CD4-positive, alpha-beta memory T cell (primary cell): ENCODE data around the gene ARMH3. TPM values are rescaled to one million over a fixed set of nuclear protein-coding genes. Genes with fewer than 3 reads are reported as not detected.
"Not testable (repeated sequence)": the region's sequence is repeated elsewhere in the genome, so short reads cannot be mapped to it uniquely, and the experiment has no call there.

Source experiments
- CTCF ChIA-PET: fragments of 350-600 bp; sonication (Branson Sonifier 250); formaldehyde crosslinking; loops from one replicate; lab custom pipeline; 2021; ENCODE audit warnings: inconsistent platforms; ENCODE audit not compliant: partially characterized antibody; lab: Charles Lee
- POLR2A ChIA-PET: fragments of 350-600 bp; sonication (Branson Sonifier 250); formaldehyde crosslinking; loops from one replicate; lab custom pipeline; 2021; ENCODE audit not compliant: partially characterized antibody; lab: Charles Lee
- DNase-seq, 5 donors: peaks; one replicate each; pipeline versions ENCODE4 v3.0.0 to v3.0.0-alpha.2; 2020 to 2022; ENCODE audit warnings: mixed read lengths in 1 of 5
- H3K27ac ChIP-seq: one replicate; pipeline ENCODE4 v1.7.0; 2013; ENCODE audit warnings: low read depth, low read length
- H3K27me3 ChIP-seq: 2 replicates; pipeline ENCODE4 v1.7.0; 2013; ENCODE audit warnings: mild to moderate bottlenecking, low read length, moderate library complexity; ENCODE audit not compliant: insufficient read depth
- H3K36me3 ChIP-seq: 2 replicates; pipeline ENCODE4 v1.7.0; 2013; ENCODE audit warnings: mild to moderate bottlenecking, low read length, moderate library complexity; ENCODE audit not compliant: insufficient read depth
- H3K4me1 ChIP-seq: 2 replicates; pipeline ENCODE4 v1.7.0; 2013; ENCODE audit warnings: mild to moderate bottlenecking, low read length, moderate library complexity; ENCODE audit not compliant: insufficient read depth
- H3K4me3 ChIP-seq, 2 donors: one replicate each; pipeline ENCODE4 v1.7.0; 2013; ENCODE audit warnings: low read length in 2 of 2, mild to moderate bottlenecking in 1 of 2
- H3K9me3 ChIP-seq, 2 donors: one replicate each; pipeline ENCODE4 v1.7.0; 2013; ENCODE audit warnings: low read length in 2 of 2, control low read depth in 1 of 2; ENCODE audit not compliant: control insufficient read depth in 1 of 2
- H3K27ac Mint-ChIP-seq, 7 donors: one replicate each; pipeline ENCODE4 v1.8.0; 2020 to 2021; ENCODE audit warnings: mixed read lengths in 7 of 7, mild to moderate bottlenecking in 6 of 7, inconsistent platforms in 3 of 7, moderate library complexity in 3 of 7
- H3K27me3 Mint-ChIP-seq, 2 donors: one replicate each; pipeline ENCODE4 v1.8.0; 2020 to 2021; ENCODE audit warnings: mixed read lengths in 2 of 2
- H3K36me3 Mint-ChIP-seq, 2 donors: one replicate each; pipeline ENCODE4 v1.8.0; 2020 to 2021; ENCODE audit warnings: mixed read lengths in 2 of 2, inconsistent platforms in 1 of 2, mild to moderate bottlenecking in 1 of 2
- H3K4me1 Mint-ChIP-seq, 4 donors: one replicate each; pipeline ENCODE4 v1.8.0; 2020 to 2021; ENCODE audit warnings: mixed read lengths in 4 of 4, mild to moderate bottlenecking in 1 of 4
- H3K4me3 Mint-ChIP-seq, 8 donors: one replicate each; pipeline ENCODE4 v1.8.0; 2020 to 2021; ENCODE audit warnings: mixed read lengths in 8 of 8, mild to moderate bottlenecking in 7 of 8, moderate library complexity in 6 of 8, inconsistent platforms in 3 of 8
- H3K9me3 Mint-ChIP-seq, 8 donors: one replicate each; pipeline ENCODE4 v1.8.0; 2020 to 2021; ENCODE audit warnings: mixed read lengths in 8 of 8, mild to moderate bottlenecking in 5 of 8, inconsistent platforms in 3 of 8, moderate library complexity in 1 of 8
- intact Hi-C: fragments of 100-400 bp; cut with micrococcal nuclease; formaldehyde crosslinking; loops from one replicate; pipeline ENCODE4 v1.15.1; 2023
- polyA plus RNA-seq, 2 donors: library from polyadenylated mRNA; unstranded; fragments of 300-500 nt; fragmentation: Illumina TruSeq; gene quantifications; one replicate each; pipeline ENCODE4 v1.2.3, GENCODE V29; 2021
- total RNA-seq, 2 experiments: library from RNA; stranded (reverse); gene quantifications; one replicate each; pipeline ENCODE4 v1.2.3, GENCODE V29; 2021

The ARMH3 gene
- total and polyA plus RNA-seq, 4 experiments from 2014 or later: 21.9 to 31.8 (median 30.0) TPM

DNA sequence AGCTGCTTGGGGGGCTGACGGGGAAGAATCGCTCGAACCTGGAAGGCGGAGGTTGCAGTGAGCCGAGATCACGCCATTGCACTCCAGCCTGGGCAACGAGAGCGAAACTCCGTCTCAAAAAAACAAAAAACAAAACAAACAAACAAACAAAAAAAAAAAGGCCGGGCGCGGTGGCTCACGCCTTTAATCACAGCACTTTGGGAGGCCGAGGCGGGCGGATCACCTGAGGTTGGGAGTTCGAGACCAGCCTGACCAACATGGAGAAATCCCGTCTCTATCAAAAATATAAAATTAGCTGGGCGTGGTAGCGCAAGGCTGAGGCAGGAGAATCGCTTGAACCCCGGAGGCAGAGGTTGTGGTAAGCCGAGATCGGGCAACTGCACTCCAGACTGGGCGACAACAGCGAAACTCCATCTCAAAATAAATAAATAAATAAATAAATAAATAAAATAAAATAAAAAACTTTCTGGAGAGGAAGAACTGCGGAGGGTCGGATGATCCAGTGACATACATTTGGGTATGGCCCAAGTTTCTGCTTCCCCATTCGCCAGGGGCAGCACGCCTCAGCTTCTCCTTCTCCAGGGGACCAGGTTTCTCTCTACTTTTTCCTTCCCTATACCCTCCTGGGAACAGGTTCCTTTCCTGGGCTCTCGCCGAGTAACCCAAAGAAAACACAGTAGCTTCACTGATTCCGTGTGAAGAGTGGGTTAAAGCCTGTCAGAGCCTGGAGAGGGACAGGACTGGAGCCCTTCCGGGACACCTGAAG lies 909 bp downstream of the ARMH3 start:
- not testable (repeated sequence) for H3K27me3 ChIP-seq, H3K36me3 Mint-ChIP-seq, H3K27me3 Mint-ChIP-seq, H3K9me3 Mint-ChIP-seq, H3K9me3 ChIP-seq, H3K36me3 ChIP-seq, DNase-seq
- H3K4me3 Mint-ChIP-seq: peak overlapping the region; percentile 95 to 98 (median 96)
- ChIA-PET POLR2A (interaction anchor here (0.8 to 3.4 kb wide), 14 partner anchors 12 to 658 kb away, joined by 3 to 49 read pairs (median 4); partner anchors contain the start of genes ACTR1A, HPS6, NOLC1 and OGA), CTCF (interaction anchor here (0.6 to 4.6 kb wide), 7 partner anchors 12 to 1859 kb away, joined by 3 to 21 read pairs (median 4); no protein-coding TSS in a partner anchor)
- intact Hi-C loops: loop anchor here (5.0 kb wide), 2 partner anchors 223 to 703 kb away; partner anchors contain the start of gene BTRC
- peak overlapping the region; percentile 94 to 97 (median 96) for H3K27ac Mint-ChIP-seq
- H3K4me1 Mint-ChIP-seq: peaks cover 31 to 54% (median 42%) of the 10 kb centered on the region in 4 donors
- H3K27ac ChIP-seq: peak overlapping the region; percentile 88
- peaks cover 51% of the 10 kb centered on the region for H3K4me1 ChIP-seq
- peak overlapping the region; percentile 89 to 99 for H3K4me3 ChIP-seq

DNA sequence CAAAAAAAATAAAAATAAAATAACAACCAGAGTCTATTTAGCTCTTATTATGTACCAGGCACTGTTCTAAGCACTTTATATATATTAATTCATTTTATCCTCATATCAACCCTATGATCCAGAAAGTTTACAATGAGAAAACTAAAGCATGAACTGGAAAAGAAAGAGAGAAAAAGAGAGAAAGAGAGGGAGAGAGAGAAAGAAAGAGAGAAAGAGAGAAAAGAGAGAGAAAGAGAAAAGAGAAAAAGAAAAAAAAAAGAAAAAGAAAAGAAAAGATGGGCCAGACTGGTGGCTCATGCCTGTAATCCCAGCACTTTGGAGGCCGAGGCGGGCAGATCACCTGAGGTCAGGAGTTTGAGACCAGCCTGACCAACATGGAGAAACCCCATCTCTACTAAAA lies 9.9 kb downstream of the ARMH3 start:
- no peak overlapping the region for H3K27ac ChIP-seq
- Mint-ChIP-seq H3K4me3 (no peak overlapping the region), H3K27me3 (no peaks in the 10 kb centered on the region), H3K36me3 (peaks cover 0 to 3% of the 10 kb centered on the region in 2 donors), H3K27ac (no peak overlapping the region), H3K9me3 (no peaks in the 10 kb centered on the region), H3K4me1 (peaks cover 29 to 58% (median 39%) of the 10 kb centered on the region in 4 donors)
- H3K36me3 ChIP-seq: no peaks in the 10 kb centered on the region
- peaks cover 18% of the 10 kb centered on the region for H3K4me1 ChIP-seq
- CTCF ChIA-PET: no interaction called here
- no peak overlapping the region for H3K4me3 ChIP-seq
- H3K9me3 ChIP-seq: no peaks in the 10 kb centered on the region
- no peaks in the 10 kb centered on the region for H3K27me3 ChIP-seq
- POLR2A ChIA-PET: no interaction called here
- intact Hi-C loops: no loop called here
- no peak for DNase-seq

DNA sequence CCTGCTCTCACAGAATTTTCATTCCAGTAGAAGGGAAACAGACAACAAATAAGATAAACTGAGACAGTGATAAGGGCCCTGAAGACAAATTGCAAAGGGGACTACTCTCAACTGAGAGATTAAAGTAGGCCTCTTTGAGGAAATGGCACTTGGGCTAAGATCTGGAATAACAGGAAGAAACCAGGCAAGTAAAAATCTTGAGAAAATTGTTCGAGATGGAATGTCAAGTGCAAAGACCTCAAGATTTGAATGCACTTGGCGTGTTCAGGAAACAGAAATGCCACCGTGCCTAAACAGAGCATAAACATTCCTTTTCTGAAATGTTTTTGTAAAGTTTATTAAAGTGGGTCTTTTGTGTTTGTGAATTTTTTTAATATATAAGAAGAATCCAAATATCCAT lies 10.7 kb downstream of the ARMH3 start:
- H3K27ac Mint-ChIP-seq: no peak overlapping the region
- H3K9me3 Mint-ChIP-seq: no peaks in the 10 kb centered on the region
- Histone ChIP-seq H3K27me3 (no peaks in the 10 kb centered on the region), H3K36me3 (no peaks in the 10 kb centered on the region), H3K4me1 (peaks cover 16% of the 10 kb centered on the region), H3K27ac (no peak overlapping the region), H3K9me3 (no peaks in the 10 kb centered on the region), H3K4me3 (no peak overlapping the region)
- intact Hi-C loops: no loop called here
- POLR2A ChIA-PET: no interaction called here
- CTCF ChIA-PET: interaction anchor here (1.7 kb wide), 1 partner anchor 27 kb away, joined by 9 read pairs; no protein-coding TSS in a partner anchor
- DNase-seq: no peak
- no peak overlapping the region for H3K4me3 Mint-ChIP-seq
- no peaks in the 10 kb centered on the region for H3K27me3 Mint-ChIP-seq
- H3K36me3 Mint-ChIP-seq: peaks cover 0 to 3% of the 10 kb centered on the region in 2 donors
- peaks cover 30 to 62% (median 43%) of the 10 kb centered on the region in 4 donors for H3K4me1 Mint-ChIP-seq

DNA sequence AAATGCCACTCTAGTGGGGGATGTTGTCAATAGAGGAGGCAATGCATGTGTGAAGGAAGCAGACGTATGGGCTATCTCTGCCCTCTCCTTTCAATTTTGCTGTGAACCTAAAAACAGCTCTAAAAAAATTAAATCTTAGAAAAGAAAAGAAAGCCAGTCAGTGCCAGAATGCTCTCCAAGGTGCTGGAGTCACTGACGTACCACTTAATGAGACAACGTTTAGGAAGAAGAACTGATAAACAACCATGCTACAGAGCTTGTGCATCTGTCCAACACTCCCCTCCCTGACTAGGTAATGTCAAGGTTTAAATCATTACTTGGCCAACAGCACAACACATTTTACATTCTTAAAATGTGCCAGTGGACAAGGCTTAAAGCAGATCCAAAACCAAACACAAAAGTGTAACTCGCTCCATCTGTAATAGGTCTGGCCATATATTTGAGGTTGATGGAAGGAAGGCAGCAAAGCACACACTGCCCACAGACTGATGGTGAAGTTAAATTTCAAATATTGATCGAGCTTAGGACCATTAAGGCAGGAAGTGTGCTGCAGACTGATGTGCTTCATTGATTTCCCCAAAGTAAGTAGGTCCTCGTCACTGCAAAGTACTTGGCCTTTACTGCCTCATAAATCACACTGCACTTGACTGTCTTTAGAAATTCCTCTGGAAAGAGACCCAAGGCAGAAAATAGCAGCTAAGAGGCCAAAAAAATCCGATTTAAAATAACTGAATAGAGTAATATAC lies 15.5 kb downstream of the ARMH3 start:
- Histone ChIP-seq H3K27ac (no peak overlapping the region), H3K9me3 (no peaks in the 10 kb centered on the region), H3K4me3 (no peak overlapping the region), H3K4me1 (peaks cover 7% of the 10 kb centered on the region), H3K27me3 (no peaks in the 10 kb centered on the region), H3K36me3 (peaks cover 13% of the 10 kb centered on the region)
- POLR2A ChIA-PET: no interaction called here
- intact Hi-C loops: no loop called here
- H3K27ac Mint-ChIP-seq: peak overlapping the region in 1 of 7 donors; percentile 15
- peaks cover 14 to 28% of the 10 kb centered on the region in 2 donors for H3K36me3 Mint-ChIP-seq
- DNase-seq: no peak
- no peaks in the 10 kb centered on the region for H3K27me3 Mint-ChIP-seq
- H3K4me1 Mint-ChIP-seq: peaks cover 14 to 28% (median 21%) of the 10 kb centered on the region in 4 donors
- CTCF ChIA-PET: interaction anchor here (0.6 to 1.6 kb wide), 4 partner anchors 13 to 199 kb away, joined by 3 to 6 read pairs (median 4); no protein-coding TSS in a partner anchor
- no peaks in the 10 kb centered on the region for H3K9me3 Mint-ChIP-seq
- H3K4me3 Mint-ChIP-seq: no peak overlapping the region

DNA sequence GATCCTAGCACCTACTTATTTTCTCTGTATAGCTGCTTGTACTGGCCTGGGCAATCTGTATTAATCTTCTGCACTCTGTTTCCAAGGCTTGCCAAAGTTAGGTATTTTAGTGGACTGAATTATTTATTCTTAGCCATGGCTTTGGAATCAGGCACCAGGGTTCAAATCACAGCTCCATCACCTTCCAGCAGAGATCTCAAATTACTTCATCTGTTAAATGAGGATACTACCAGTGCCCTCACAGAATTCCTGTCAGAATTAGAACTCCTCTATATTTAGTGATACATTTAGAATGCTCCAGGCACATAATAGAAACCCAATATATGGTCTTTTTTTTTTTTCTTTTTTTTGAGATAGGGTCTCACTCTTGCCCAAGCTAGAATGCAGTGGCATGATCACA lies 17.6 kb downstream of the ARMH3 start:
- Mint-ChIP-seq H3K36me3 (peaks cover 20 to 32% of the 10 kb centered on the region in 2 donors), H3K27me3 (no peaks in the 10 kb centered on the region), H3K27ac (no peak overlapping the region), H3K9me3 (no peaks in the 10 kb centered on the region), H3K4me3 (no peak overlapping the region), H3K4me1 (peaks cover 7 to 15% (median 12%) of the 10 kb centered on the region in 4 donors)
- intact Hi-C loops: no loop called here
- peaks cover 7% of the 10 kb centered on the region for H3K4me1 ChIP-seq
- DNase-seq: no peak
- CTCF ChIA-PET: interaction anchor here (0.7 to 1.2 kb wide), 4 partner anchors 34 to 220 kb away, joined by 3 to 5 read pairs (median 3); partner anchors contain the start of gene OGA
- H3K4me3 ChIP-seq: no peak overlapping the region
- H3K27me3 ChIP-seq: no peaks in the 10 kb centered on the region
- no peaks in the 10 kb centered on the region for H3K9me3 ChIP-seq
- peaks cover 16% of the 10 kb centered on the region for H3K36me3 ChIP-seq
- POLR2A ChIA-PET: no interaction called here
- no peak overlapping the region for H3K27ac ChIP-seq

DNA sequence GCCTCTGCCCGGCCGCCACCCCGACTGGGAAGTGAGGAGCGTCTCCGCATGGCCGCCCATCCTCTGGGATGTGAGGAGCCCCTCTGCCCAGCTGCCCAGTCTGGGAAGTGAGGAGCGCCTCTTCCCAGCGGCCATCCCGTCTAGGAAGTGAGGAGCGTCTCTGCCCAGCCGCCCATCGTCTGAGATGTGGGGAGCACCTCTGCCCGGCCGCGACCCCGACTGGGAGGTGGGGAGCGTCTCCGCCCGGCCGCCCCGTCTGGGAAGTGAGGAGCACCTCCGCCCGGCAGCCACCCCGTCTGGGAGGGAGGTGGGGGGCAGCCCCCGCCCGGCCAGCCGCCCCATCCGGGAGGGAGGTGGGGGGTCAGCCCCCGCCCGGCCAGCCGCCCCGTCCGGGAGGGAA lies 20.2 kb downstream of the ARMH3 start:
- H3K4me3 Mint-ChIP-seq, H3K9me3 Mint-ChIP-seq, H3K4me1 Mint-ChIP-seq, H3K27me3 ChIP-seq, DNase-seq, H3K27ac ChIP-seq, H3K4me3 ChIP-seq, H3K27ac Mint-ChIP-seq, intact Hi-C loops, POLR2A ChIA-PET, H3K9me3 ChIP-seq, H3K27me3 Mint-ChIP-seq, H3K4me1 ChIP-seq: not testable (repeated sequence)
- peaks cover 29% of the 10 kb centered on the region for H3K36me3 ChIP-seq
- CTCF ChIA-PET: interaction anchor here (0.6 kb wide), 1 partner anchor 16 kb away, joined by 5 read pairs; no protein-coding TSS in a partner anchor
- peaks cover 38 to 51% of the 10 kb centered on the region in 2 donors for H3K36me3 Mint-ChIP-seq

DNA sequence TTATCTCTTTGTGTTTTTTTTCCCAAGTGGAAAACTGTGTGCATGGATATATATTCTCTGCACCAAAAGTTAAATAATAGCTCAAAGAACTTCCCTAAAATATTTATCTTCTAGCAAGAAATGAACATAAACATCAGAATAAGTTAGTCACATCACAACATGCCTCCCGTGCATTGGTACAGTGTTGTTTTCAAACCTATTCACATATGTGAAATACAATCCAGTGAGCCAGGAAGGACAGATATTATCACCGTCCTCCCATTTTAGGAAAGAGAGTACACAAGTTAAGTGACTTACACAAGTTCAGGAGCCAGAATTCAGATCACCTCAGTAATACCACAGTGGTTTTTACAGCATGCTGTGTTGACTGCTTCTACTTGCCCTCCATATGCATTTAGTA lies 22.2 kb downstream of the ARMH3 start:
- H3K4me1 Mint-ChIP-seq: no peaks in the 10 kb centered on the region
- intact Hi-C loops: no loop called here
- H3K27ac Mint-ChIP-seq: no peak overlapping the region
- H3K4me1 ChIP-seq: no peaks in the 10 kb centered on the region
- H3K36me3 ChIP-seq: peaks cover 26% of the 10 kb centered on the region
- ChIA-PET POLR2A (no interaction called here), CTCF (interaction anchor here (0.9 kb wide), 1 partner anchor 39 kb away, joined by 3 read pairs; no protein-coding TSS in a partner anchor)
- H3K27ac ChIP-seq: no peak overlapping the region
- no peaks in the 10 kb centered on the region for H3K27me3 ChIP-seq
- DNase-seq: no peak
- H3K9me3 Mint-ChIP-seq: no peaks in the 10 kb centered on the region
- no peaks in the 10 kb centered on the region for H3K27me3 Mint-ChIP-seq
- H3K4me3 ChIP-seq: no peak overlapping the region
- H3K9me3 ChIP-seq: no peaks in the 10 kb centered on the region
- no peak overlapping the region for H3K4me3 Mint-ChIP-seq
- H3K36me3 Mint-ChIP-seq: peaks cover 37 to 53% of the 10 kb centered on the region in 2 donors
